Right atrium auricular region (tissue), 2 donors: ENCODE measurements around the gene RPL31. TPM values are rescaled to one million over a fixed set of nuclear protein-coding genes. Genes with fewer than 3 reads are reported as not detected.

ENCODE experiments used
- DNase-seq: peaks from one replicate; pipeline ENCODE4 v3.0.0-alpha.2; 2019; ENCODE audit warnings: low spot score
- H3K27ac ChIP-seq, 2 donors: fragments of 200-600 bp; sonication (generic); 1 replicate in 1 of 2; 2 replicates in 1 of 2; pipeline ENCODE4 v1.5.1; 2016 to 2019
- H3K27me3 ChIP-seq, 2 donors: fragments of 200-600 bp; sonication (generic); one replicate each; pipeline versions ENCODE4 v1.5.1 to v1.6.0; 2017 to 2019
- H3K36me3 ChIP-seq: fragments of 200-600 bp; sonication (generic); one replicate; pipeline ENCODE4 v1.5.1; 2016
- H3K4me1 ChIP-seq, 2 donors: fragments of 200-600 bp; sonication (generic); one replicate each; pipeline versions ENCODE4 v1.5.1 to v1.6.0; 2017 to 2019
- H3K4me3 ChIP-seq, 2 donors: fragments of 200-600 bp; sonication (generic); 1 replicate in 1 of 2; 2 replicates in 1 of 2; pipeline ENCODE4 v1.5.1; 2017 to 2019; ENCODE audit warnings: mild to moderate bottlenecking in 1 of 2, moderate library complexity in 1 of 2
- H3K9me3 ChIP-seq, 2 donors: fragments of 200-600 bp; sonication (generic); one replicate each; pipeline ENCODE4 v1.5.1; 2019
- total RNA-seq, 2 donors: library from RNA; depleted of rRNA; stranded (reverse); fragments of >200 nt; gene quantifications; one replicate each; pipeline ENCODE4 v1.1.0, GENCODE V29; 2016
- TF ChIP-seq, protein P1 (sequence below), 2 donors: fragments of 200-600 bp; sonication (generic); IDR thresholded peaks; one replicate each; pipeline ENCODE4 v1.5.1; 2019; ENCODE audit warnings: antibody characterized with exemption in 2 of 2

Gene RPL31
- total RNA-seq, 2 donors from 2014 or later = 437 to 813 TPM

GRCh38 chr2:100997509-100998234 lies 4.4 kb upstream of the RPL31 start:
- TF ChIP-seq, protein P1, sequence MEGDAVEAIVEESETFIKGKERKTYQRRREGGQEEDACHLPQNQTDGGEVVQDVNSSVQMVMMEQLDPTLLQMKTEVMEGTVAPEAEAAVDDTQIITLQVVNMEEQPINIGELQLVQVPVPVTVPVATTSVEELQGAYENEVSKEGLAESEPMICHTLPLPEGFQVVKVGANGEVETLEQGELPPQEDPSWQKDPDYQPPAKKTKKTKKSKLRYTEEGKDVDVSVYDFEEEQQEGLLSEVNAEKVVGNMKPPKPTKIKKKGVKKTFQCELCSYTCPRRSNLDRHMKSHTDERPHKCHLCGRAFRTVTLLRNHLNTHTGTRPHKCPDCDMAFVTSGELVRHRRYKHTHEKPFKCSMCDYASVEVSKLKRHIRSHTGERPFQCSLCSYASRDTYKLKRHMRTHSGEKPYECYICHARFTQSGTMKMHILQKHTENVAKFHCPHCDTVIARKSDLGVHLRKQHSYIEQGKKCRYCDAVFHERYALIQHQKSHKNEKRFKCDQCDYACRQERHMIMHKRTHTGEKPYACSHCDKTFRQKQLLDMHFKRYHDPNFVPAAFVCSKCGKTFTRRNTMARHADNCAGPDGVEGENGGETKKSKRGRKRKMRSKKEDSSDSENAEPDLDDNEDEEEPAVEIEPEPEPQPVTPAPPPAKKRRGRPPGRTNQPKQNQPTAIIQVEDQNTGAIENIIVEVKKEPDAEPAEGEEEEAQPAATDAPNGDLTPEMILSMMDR (IDR thresholded peaks at IDR 0.05) = no peak
- H3K4me3 ChIP-seq = no peak overlapping the region
- H3K9me3 ChIP-seq = no peaks in the 10 kb centered on the region
- H3K27ac ChIP-seq = no peak overlapping the region
- DNase-seq = no peak
- peaks cover 23% of the 10 kb centered on the region for H3K36me3 ChIP-seq
- H3K27me3 ChIP-seq = no peaks in the 10 kb centered on the region
- H3K4me1 ChIP-seq = peaks cover 0 to 6% of the 10 kb centered on the region in 2 donors

GRCh38 chr2:100998235-100998573 lies 3.9 kb upstream of the RPL31 start:
- H3K27me3 ChIP-seq = no peaks in the 10 kb centered on the region
- TF ChIP-seq, protein P1 (IDR thresholded peaks at IDR 0.05) = no peak
- H3K4me1 ChIP-seq = peaks cover 0 to 10% of the 10 kb centered on the region in 2 donors

GRCh38 chr2:100999995-101000394 lies 2.1 kb upstream of the RPL31 start:
- H3K36me3 ChIP-seq = peaks cover 31% of the 10 kb centered on the region
- H3K27ac ChIP-seq = no peak overlapping the region
- H3K9me3 ChIP-seq = no peaks in the 10 kb centered on the region
- no peaks in the 10 kb centered on the region for H3K27me3 ChIP-seq
- DNase-seq = no peak
- peaks cover 0 to 25% of the 10 kb centered on the region in 2 donors for H3K4me1 ChIP-seq
- TF ChIP-seq, protein P1 (IDR thresholded peaks at IDR 0.05) = no peak
- no peak overlapping the region for H3K4me3 ChIP-seq

More at GRCh38 chr2:100998235-100998573, 3.9 kb upstream of the RPL31 start:
- no peak for DNase-seq
- no peak overlapping the region for H3K27ac ChIP-seq
- H3K4me3 ChIP-seq = no peak overlapping the region
- peaks cover 26% of the 10 kb centered on the region for H3K36me3 ChIP-seq
- no peaks in the 10 kb centered on the region for H3K9me3 ChIP-seq

DNA sequence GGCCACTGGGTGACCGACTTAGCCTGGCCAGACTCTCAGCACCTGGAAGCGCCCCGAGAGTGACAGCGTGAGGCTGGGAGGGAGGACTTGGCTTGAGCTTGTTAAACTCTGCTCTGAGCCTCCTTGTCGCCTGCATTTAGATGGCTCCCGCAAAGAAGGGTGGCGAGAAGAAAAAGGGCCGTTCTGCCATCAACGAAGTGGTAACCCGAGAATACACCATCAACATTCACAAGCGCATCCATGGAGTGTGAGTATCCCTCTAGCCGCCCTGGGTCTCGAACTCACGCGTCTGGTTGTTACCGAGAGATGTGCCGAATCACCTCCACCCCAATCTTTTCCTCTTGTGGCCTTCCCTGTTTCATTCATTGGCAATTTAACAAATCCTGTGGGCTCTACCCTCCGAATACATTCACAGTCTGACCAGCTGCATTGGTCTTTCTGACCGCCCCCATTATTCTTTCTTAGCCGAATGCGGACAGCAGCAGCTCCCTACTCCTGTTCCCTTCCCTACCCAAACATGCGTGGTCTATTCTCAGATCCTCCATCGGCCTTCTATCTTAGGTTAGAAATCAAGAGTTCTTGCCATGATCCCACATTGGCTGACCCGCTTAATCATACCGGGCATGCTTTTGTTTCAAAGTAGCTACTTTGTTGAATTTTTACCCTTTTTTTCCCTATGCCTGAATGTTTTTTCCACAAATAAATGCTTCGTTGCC lies 631 bp downstream of the RPL31 start:
- TF ChIP-seq, protein P1 (IDR thresholded peaks at IDR 0.05) = no peak
- no peak for DNase-seq
- H3K4me1 ChIP-seq = peaks cover 0 to 25% of the 10 kb centered on the region in 2 donors
- H3K27ac ChIP-seq = peak overlapping the region; percentile 86 to 88
- H3K36me3 ChIP-seq = peaks cover 49% of the 10 kb centered on the region
- peak overlapping the region; percentile 81 to 83 for H3K4me3 ChIP-seq
- no peaks in the 10 kb centered on the region for H3K9me3 ChIP-seq
- H3K27me3 ChIP-seq = no peaks in the 10 kb centered on the region

- Histone ChIP-seq H3K36me3 (peaks cover 55% of the 10 kb centered on the region), H3K4me1 (peaks cover 0 to 25% of the 10 kb centered on the region in 2 donors), H3K27ac (peak overlapping the region; percentile 86 to 88), H3K9me3 (no peaks in the 10 kb centered on the region), H3K27me3 (no peaks in the 10 kb centered on the region), H3K4me3 (peak overlapping the region; percentile 81 to 83)
- TF ChIP-seq, protein P1 (IDR thresholded peaks at IDR 0.05) = no peak
- DNase-seq = no peak
These were observed 1.2 kb downstream of the RPL31 start for GRCh38 chr2:101003278-101003775.
